HG03135 (cell line): Measurements from ENCODE around the gene CHCHD2.
"Not testable (repeated sequence)": the region's sequence is repeated elsewhere in the genome, so short reads cannot be mapped to it uniquely, and the experiment has no call there.

ENCODE experiments used
- ATAC-seq: cut with Tn5 transposase; IDR thresholded peaks from one replicate; pipeline ENCODE4 v1.9.1; 2021; ENCODE audit warnings: mild to moderate bottlenecking, moderate library complexity; ENCODE audit not compliant: unreplicated experiment

CHCHD2 gene

GRCh38 chr7:56086761-56087160, 19.5 kb downstream of the CHCHD2 start:
- ATAC-seq, result no peak

GRCh38 chr7:56083150-56083785, 23.0 kb downstream of the CHCHD2 start:
- no peak for ATAC-seq

GRCh38 chr7:56081626-56082340, 24.5 kb downstream of the CHCHD2 start:
- ATAC-seq, result no peak

- not testable (repeated sequence) for ATAC-seq
Measured at GRCh38 chr7:56080726-56081435, 25.4 kb downstream of the CHCHD2 start.

- ATAC-seq, result no peak
Measured at GRCh38 chr7:56079450-56080185, 26.7 kb downstream of the CHCHD2 start.

- ATAC-seq, result no peak
Measured at GRCh38 chr7:56078196-56078595, 28.1 kb downstream of the CHCHD2 start.

- ATAC-seq, result no peak
Measured at GRCh38 chr7:56077681-56078080, 28.6 kb downstream of the CHCHD2 start.

- ATAC-seq, result peak; percentile 88
Measured at GRCh38 chr7:56074371-56074791, 31.9 kb downstream of the CHCHD2 start.

GRCh38 chr7:56066376-56066775, 39.9 kb downstream of the CHCHD2 start:
- ATAC-seq, result not testable (repeated sequence)

GRCh38 chr7:56063882-56064625, 42.2 kb downstream of the CHCHD2 start, which contains the start of gene SUMF2:
SUMF2 (plus strand) TSS chr7:56064286; CDS start chr7:56064312, 26 bp downstream.
- peak; percentile 86 for ATAC-seq

- ATAC-seq, result no peak
Measured at GRCh38 chr7:56063500-56063881, 42.8 kb downstream of the CHCHD2 start.

GRCh38 chr7:56062382-56062781, 43.9 kb downstream of the CHCHD2 start:
- ATAC-seq, result no peak

- no peak for ATAC-seq
Measured at GRCh38 chr7:56053993-56054392, 52.3 kb downstream of the CHCHD2 start.

- no peak for ATAC-seq
Measured at GRCh38 chr7:56053379-56053778, 52.9 kb downstream of the CHCHD2 start.
